HEK293T (cell line): Measurements from ENCODE around the gene EXOSC7.

ENCODE experiments used
- CTCF ChIA-PET: fragments of 350-600 bp; formaldehyde crosslinking; extraction: SDS; loops from one replicate; lab custom pipeline; 2021; ENCODE audit warnings: antibody characterized with exemption, inconsistent platforms; lab: Yijun Ruan, JAX
- POLR2A ChIA-PET: fragments of 350-600 bp; formaldehyde crosslinking; extraction: SDS; loops from one replicate; lab custom pipeline; 2020; ENCODE audit warnings: antibody characterized with exemption, inconsistent platforms; lab: Yijun Ruan, JAX
- DNase-seq: peaks from one replicate; pipeline ENCODE4 v3.0.0; 2012; ENCODE audit warnings: mixed read lengths; ENCODE audit errors: extremely low spot score
- ARNT ChIP-seq: fragments of 450-650 bp; IDR thresholded peaks from 2 replicates; pipeline ENCODE4 v1.6.1; 2017; ENCODE audit warnings: mild to moderate bottlenecking
- BHLHE40 ChIP-seq: fragments of 450-650 bp; IDR thresholded peaks from 2 replicates; pipeline ENCODE4 v1.6.1; 2016; ENCODE audit warnings: mild to moderate bottlenecking, moderate library complexity, borderline replicate concordance
- CTBP1 ChIP-seq: fragments of 450-650 bp; IDR thresholded peaks from 2 replicates; pipeline ENCODE4 v1.6.1; 2016; ENCODE audit warnings: borderline replicate concordance
- ELF4 ChIP-seq: fragments of 450-650 bp; IDR thresholded peaks from 2 replicates; pipeline ENCODE4 v1.6.1; 2017; ENCODE audit warnings: antibody characterized with exemption
- FOXA1 ChIP-seq: fragments of 450-650 bp; IDR thresholded peaks from 2 replicates; pipeline ENCODE4 v1.6.1; 2016; ENCODE audit warnings: mild to moderate bottlenecking
- FOXK2 ChIP-seq: fragments of 450-650 bp; IDR thresholded peaks from 2 replicates; pipeline ENCODE4 v1.6.1; 2016; ENCODE audit warnings: mild to moderate bottlenecking
- FOXM1 ChIP-seq: fragments of 450-650 bp; IDR thresholded peaks from 2 replicates; pipeline ENCODE4 v1.6.1; 2017; ENCODE audit warnings: mild to moderate bottlenecking, borderline replicate concordance
- HDGF ChIP-seq: fragments of 450-650 bp; IDR thresholded peaks from 2 replicates; pipeline ENCODE4 v1.6.1; 2017; ENCODE audit warnings: antibody characterized with exemption, borderline replicate concordance
- L3MBTL2 ChIP-seq: fragments of 450-650 bp; conservative IDR thresholded peaks from 2 replicates; pipeline ENCODE4 v1.6.1; 2016; ENCODE audit warnings: mild to moderate bottlenecking
- LEF1 ChIP-seq: fragments of 450-650 bp; IDR thresholded peaks from 2 replicates; pipeline ENCODE4 v1.6.1; 2017; ENCODE audit warnings: mild to moderate bottlenecking, borderline replicate concordance
- NFRKB ChIP-seq: fragments of 450-650 bp; IDR thresholded peaks from 2 replicates; pipeline ENCODE4 v1.6.1; 2016; ENCODE audit warnings: mild to moderate bottlenecking, moderate library complexity
- SP1 ChIP-seq: fragments of 450-650 bp; IDR thresholded peaks from 2 replicates; pipeline ENCODE4 v1.6.1; 2017
- SUZ12 ChIP-seq: fragments of 450-650 bp; IDR thresholded peaks from 2 replicates; pipeline ENCODE4 v1.6.1; 2016; ENCODE audit warnings: mild to moderate bottlenecking
- TARDBP ChIP-seq: fragments of 450-650 bp; IDR thresholded peaks from 2 replicates; pipeline ENCODE4 v1.6.1; 2016
- ZNF384 ChIP-seq: fragments of 450-650 bp; IDR thresholded peaks from 2 replicates; pipeline ENCODE4 v1.6.1; 2016
- TF ChIP-seq, protein P1 (sequence below): fragments of 450-650 bp; IDR thresholded peaks from 2 replicates; pipeline ENCODE4 v1.6.1; 2016

Gene EXOSC7

DNA sequence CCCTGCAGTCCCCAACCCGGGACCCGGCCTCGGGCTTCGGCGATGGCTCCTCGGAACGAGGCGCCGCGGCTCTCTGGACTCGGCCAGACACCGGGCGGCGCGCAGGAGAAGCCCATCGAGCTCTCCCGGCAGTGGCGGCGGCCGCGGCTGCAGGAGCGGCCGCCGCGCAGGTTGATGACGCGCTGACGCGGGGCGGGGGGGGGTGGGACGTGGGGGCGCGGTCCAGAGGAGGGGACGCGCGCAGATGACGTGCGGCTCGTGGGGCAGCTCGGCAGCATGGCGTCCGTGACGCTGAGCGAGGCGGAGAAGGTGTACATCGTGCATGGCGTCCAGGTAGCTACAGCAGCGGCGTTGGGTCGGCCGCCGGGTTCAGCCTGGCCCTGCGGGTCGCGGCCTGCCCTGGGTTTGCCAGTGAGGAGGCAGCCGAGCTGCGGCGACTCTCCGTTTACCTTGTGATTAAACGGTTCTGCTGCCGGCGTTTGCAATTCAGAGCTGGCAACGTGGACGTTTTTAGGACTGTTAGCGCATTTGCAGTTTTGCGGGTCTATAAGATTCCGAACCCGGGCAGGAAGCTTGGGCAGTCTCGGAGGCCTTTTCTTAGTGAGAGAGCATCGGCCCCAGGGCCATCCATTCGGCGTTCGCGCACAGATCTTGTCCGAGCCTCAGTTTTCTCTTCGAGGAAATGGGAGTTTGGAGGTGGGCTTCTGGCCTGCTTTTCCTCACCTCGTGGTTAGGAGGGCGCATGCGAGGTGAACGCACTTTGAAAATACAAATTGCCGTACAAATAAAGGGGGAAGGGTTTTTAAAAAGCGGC lies at the start of gene EXOSC7, which contains the start of gene ZDHHC3:
EXOSC7 (plus strand) TSS at position 243 of the 814 bp plus-strand sequence; CDS start at position 277, 34 bp downstream.
ZDHHC3 (minus strand) TSS at position 173 of the 814 bp plus-strand sequence. CDS start 16,738 bp downstream, outside the sequence.
- POLR2A ChIA-PET, result interaction anchor here (0.8 to 2.4 kb wide), 3 partner anchors 9 to 18 kb away, joined by 4 to 7 read pairs (median 5); no protein-coding TSS in a partner anchor
- peak; percentile 93 for DNase-seq
- TF ChIP-seq, protein P1, sequence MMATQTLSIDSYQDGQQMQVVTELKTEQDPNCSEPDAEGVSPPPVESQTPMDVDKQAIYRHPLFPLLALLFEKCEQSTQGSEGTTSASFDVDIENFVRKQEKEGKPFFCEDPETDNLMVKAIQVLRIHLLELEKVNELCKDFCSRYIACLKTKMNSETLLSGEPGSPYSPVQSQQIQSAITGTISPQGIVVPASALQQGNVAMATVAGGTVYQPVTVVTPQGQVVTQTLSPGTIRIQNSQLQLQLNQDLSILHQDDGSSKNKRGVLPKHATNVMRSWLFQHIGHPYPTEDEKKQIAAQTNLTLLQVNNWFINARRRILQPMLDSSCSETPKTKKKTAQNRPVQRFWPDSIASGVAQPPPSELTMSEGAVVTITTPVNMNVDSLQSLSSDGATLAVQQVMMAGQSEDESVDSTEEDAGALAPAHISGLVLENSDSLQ, result no peak
- TF ChIP-seq ELF4 (peak; percentile 49), BHLHE40 (no peak), FOXA1 (no peak), LEF1 (no peak), SUZ12 (no peak), NFRKB (no peak), ZNF384 (no peak), ARNT (no peak), SP1 (no peak), CTBP1 (no peak), TARDBP (no peak), L3MBTL2 (peak; percentile 55), FOXK2 (no peak), FOXM1 (no peak)
- CTCF ChIA-PET, result interaction anchor here (0.6 to 1.3 kb wide), 2 partner anchors 11 to 1520 kb away, joined by 3 to 5 read pairs; no protein-coding TSS in a partner anchor

DNA sequence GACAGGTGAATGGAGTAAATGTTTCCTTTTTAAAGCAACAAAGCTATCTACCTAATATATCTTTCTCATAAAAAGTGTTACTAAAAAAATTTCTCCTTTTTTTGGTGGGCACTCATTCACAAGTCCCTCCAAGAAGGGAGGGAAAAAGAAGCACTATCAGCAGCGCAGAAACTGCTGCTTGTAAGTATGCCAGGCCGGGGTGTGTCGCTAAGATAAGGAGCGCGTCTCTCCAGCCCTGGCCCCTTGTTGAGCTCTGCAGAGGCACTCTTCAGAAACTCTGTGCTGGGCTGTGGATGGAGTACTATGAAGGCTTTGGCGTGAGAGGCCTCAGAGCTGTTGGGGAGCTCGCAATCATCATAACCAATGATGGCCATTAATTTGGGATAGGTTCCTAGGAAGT lies 49.1 kb upstream of the EXOSC7 start:
- CTCF ChIA-PET, result interaction anchor here (1.0 kb wide), 2 partner anchors 12 kb away, joined by 3 to 5 read pairs; no protein-coding TSS in a partner anchor
- no peak for DNase-seq
- POLR2A ChIA-PET, result no interaction called here
- TF ChIP-seq SP1 (no peak), FOXA1 (no peak), FOXM1 (no peak), TARDBP (no peak), ZNF384 (no peak), BHLHE40 (no peak), NFRKB (no peak), L3MBTL2 (no peak), SUZ12 (no peak), HDGF (no peak), FOXK2 (no peak), CTBP1 (no peak), ELF4 (no peak), LEF1 (no peak), ARNT (no peak)
- TF ChIP-seq, protein P1, result no peak

DNA sequence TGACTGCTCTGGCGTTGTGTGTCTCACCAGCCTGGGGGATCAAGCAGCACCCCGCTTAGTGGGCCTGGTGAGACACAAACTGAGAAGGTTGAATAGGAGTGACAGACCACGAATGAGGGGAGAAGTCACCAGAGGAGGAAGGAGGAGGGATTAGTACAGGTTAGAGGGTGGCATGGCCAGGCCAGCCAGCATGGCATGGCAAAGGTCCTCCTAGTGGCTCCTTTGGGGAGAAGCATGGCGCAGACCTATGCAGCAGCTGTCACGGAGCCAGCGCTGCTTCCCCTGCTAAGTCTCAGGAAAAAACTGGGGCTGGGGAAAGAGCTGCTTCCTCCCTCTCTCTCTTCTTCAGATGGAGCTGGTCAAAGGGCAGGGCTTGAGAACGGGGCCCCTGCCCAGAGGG lies 48.7 kb upstream of the EXOSC7 start:
- DNase-seq, result no peak
- CTCF ChIA-PET, result interaction anchor here (1.0 kb wide), 1 partner anchor 12 kb away, joined by 5 read pairs; no protein-coding TSS in a partner anchor
- TF ChIP-seq, protein P1, result no peak
- TF ChIP-seq L3MBTL2, result no peak
- no peak for TF ChIP-seq FOXA1
- TF ChIP-seq ARNT, result no peak
- POLR2A ChIA-PET, result no interaction called here

DNA sequence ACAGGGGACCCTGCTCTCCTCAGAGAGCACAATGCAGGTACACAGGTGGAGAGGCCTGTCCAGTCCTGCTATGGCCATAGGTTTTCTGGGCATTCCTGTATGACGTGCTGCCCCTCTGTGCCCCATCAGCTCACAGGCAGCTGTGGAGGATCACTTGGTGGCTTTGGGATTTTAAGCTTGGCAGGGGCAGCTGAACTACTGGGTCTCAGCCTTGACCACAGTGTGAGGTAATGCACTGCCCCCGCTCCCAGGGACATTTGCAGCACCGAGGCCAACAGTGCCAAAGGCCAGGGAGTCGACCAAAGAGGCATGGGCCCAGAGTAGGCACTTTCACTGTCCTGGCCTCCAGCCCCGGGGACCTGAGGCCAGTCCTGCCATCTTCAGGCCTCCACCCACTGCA lies 46.3 kb upstream of the EXOSC7 start:
- no peak for DNase-seq
- ChIA-PET CTCF (no interaction called here), POLR2A (no interaction called here)
- TF ChIP-seq ARNT (no peak), LEF1 (no peak), TARDBP (no peak), ZNF384 (no peak), L3MBTL2 (no peak), SUZ12 (no peak)
- TF ChIP-seq, protein P1, result no peak

DNA sequence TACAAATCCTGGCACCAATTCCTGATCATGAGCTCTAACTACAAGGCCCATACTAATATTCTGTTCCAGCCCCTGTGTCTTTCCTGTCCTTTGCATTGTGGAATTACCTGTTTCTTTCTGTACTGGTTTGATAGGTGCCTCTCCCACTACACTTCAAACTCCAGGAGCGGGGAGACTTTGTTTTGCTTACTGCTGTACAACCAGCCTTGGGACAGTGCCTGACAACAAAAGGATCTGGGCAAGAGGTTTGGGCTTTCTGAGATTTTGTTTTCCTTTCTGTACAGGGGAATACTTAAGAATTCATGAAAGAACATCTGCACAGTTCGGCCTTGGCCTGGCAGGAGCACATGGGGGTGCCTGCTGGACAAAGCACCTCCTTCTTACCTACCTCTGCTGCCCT lies 45.1 kb upstream of the EXOSC7 start:
- DNase-seq, result no peak
- TF ChIP-seq BHLHE40 (no peak), ELF4 (no peak)
- CTCF ChIA-PET, result no interaction called here
- POLR2A ChIA-PET, result no interaction called here

DNA sequence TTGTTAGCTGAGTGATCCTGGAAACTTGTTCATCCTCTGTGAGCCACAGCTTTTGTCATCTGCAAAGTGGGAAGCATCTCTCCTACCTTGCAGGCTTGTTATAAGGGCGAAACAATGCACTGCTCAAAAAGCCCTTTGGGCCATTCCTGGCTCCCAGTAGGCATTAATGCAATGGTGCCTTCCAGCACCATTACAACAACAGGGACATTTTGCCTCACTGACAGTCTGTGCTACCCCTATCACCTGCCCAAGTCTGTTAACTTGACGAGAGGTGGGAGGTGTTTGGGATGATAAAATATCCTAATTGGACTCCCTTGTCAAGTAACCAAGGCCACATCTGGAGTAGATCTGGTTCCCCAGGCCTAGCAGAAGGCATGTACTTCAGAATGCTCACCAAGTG lies 44.3 kb upstream of the EXOSC7 start:
- no peak for DNase-seq
- CTCF ChIA-PET, result no interaction called here
- no peak for TF ChIP-seq ELF4
- no peak for TF ChIP-seq TARDBP
- TF ChIP-seq, protein P1, result no peak
- TF ChIP-seq SUZ12, result no peak
- TF ChIP-seq NFRKB, result no peak
- TF ChIP-seq HDGF, result no peak
- no peak for TF ChIP-seq ZNF384
- TF ChIP-seq CTBP1, result no peak
- TF ChIP-seq L3MBTL2, result no peak
- TF ChIP-seq ARNT, result no peak
- no peak for TF ChIP-seq LEF1
- TF ChIP-seq FOXA1, result no peak
- no peak for TF ChIP-seq FOXK2
- TF ChIP-seq SP1, result no peak
- no peak for TF ChIP-seq FOXM1
- no peak for TF ChIP-seq BHLHE40
- POLR2A ChIA-PET, result no interaction called here
